H9 (cell line): Measurements from ENCODE around the gene GBP1. TPM values are rescaled to one million over a fixed set of nuclear protein-coding genes. Genes with fewer than 3 reads are reported as not detected.
"Not testable (repeated sequence)": the region's sequence is repeated elsewhere in the genome, so short reads cannot be mapped to it uniquely, and the experiment has no call there.

Experiments used
- DNase-seq: peaks from one replicate; pipeline ENCODE4 v3.0.0-alpha.2; 2017
- H2AFZ ChIP-seq: one replicate; pipeline ENCODE4 v1.6.1; 2013; ENCODE audit warnings: mild to moderate bottlenecking, low read length, control low read depth, moderate library complexity
- H2AK5ac ChIP-seq: 2 replicates; pipeline ENCODE4 v1.6.1; 2013; ENCODE audit warnings: low read length, control low read depth, mixed read lengths; ENCODE audit not compliant: insufficient read length
- H2BK120ac ChIP-seq: one replicate; pipeline ENCODE4 v1.6.1; 2013; ENCODE audit warnings: low read depth, mild to moderate bottlenecking, low read length, control low read depth, inconsistent platforms; ENCODE audit not compliant: poor library complexity, severe bottlenecking
- H2BK12ac ChIP-seq: 2 replicates; pipeline ENCODE4 v1.6.1; 2013; ENCODE audit warnings: low read length, control low read depth, mixed read lengths, low read depth; ENCODE audit not compliant: insufficient read length
- H2BK15ac ChIP-seq: 2 replicates; pipeline ENCODE4 v1.6.1; 2013; ENCODE audit warnings: low read depth, low read length, control low read depth
- H2BK20ac ChIP-seq: one replicate; pipeline ENCODE4 v1.6.1; 2013; ENCODE audit warnings: low read depth, mild to moderate bottlenecking, low read length, control low read depth, inconsistent platforms; ENCODE audit not compliant: poor library complexity, severe bottlenecking
- H2BK5ac ChIP-seq: 2 replicates; pipeline ENCODE4 v1.6.1; 2013; ENCODE audit warnings: low read length, control low read depth, mixed read lengths; ENCODE audit not compliant: insufficient read length
- H3K14ac ChIP-seq: 2 replicates; pipeline ENCODE4 v1.6.1; 2013; ENCODE audit warnings: low read length, control low read depth; ENCODE audit not compliant: insufficient read depth
- H3K18ac ChIP-seq: 2 replicates; pipeline ENCODE4 v1.6.1; 2013; ENCODE audit warnings: low read depth, mild to moderate bottlenecking, mixed read lengths, low read length, control low read depth; ENCODE audit not compliant: insufficient read length
- H3K23ac ChIP-seq: 2 replicates; pipeline ENCODE4 v1.6.1; 2013; ENCODE audit warnings: low read length, control low read depth, mixed read lengths, low read depth; ENCODE audit not compliant: insufficient read length
- H3K23me2 ChIP-seq: 2 replicates; pipeline ENCODE4 v1.6.1; 2013; ENCODE audit warnings: low read depth, mild to moderate bottlenecking, mixed read lengths, low read length, control low read depth; ENCODE audit not compliant: insufficient read length, poor library complexity, severe bottlenecking
- H3K27ac ChIP-seq: 2 replicates; pipeline ENCODE4 v1.5.1; 2013; ENCODE audit warnings: low read length, control low read depth, mixed read lengths, low read depth; ENCODE audit not compliant: insufficient read length
- H3K27me3 ChIP-seq: 2 replicates; pipeline ENCODE4 v1.6.1; 2013; ENCODE audit warnings: low read length, control low read depth, inconsistent platforms; ENCODE audit not compliant: insufficient read depth
- H3K4ac ChIP-seq: 2 replicates; pipeline ENCODE4 v1.6.1; 2013; ENCODE audit warnings: low read depth, mild to moderate bottlenecking, control low read depth, inconsistent platforms, low read length, moderate library complexity
- H3K4me1 ChIP-seq: 2 replicates; pipeline ENCODE4 v1.6.1; 2013; ENCODE audit warnings: low read length, control low read depth, inconsistent platforms; ENCODE audit not compliant: insufficient read depth
- H3K4me2 ChIP-seq: 2 replicates; pipeline ENCODE4 v1.6.1; 2013; ENCODE audit warnings: low read length, control low read depth, mixed read lengths; ENCODE audit not compliant: insufficient read length, insufficient read depth
- H3K56ac ChIP-seq: 2 replicates; pipeline ENCODE4 v1.6.1; 2013; ENCODE audit warnings: low read depth, mild to moderate bottlenecking, mixed read lengths, low read length, control low read depth; ENCODE audit not compliant: insufficient read length
- H3K79me1 ChIP-seq: 2 replicates; pipeline ENCODE4 v1.6.1; 2013; ENCODE audit warnings: low read depth, mild to moderate bottlenecking, moderate library complexity, low read length, control low read depth, inconsistent platforms; ENCODE audit not compliant: insufficient read depth, poor library complexity, severe bottlenecking
- H3K79me2 ChIP-seq: 2 replicates; pipeline ENCODE4 v1.6.1; 2013; ENCODE audit warnings: low read length, control low read depth, inconsistent platforms; ENCODE audit not compliant: insufficient read depth
- H3K9ac ChIP-seq: 2 replicates; pipeline ENCODE4 v1.6.1; 2013; ENCODE audit warnings: low read length, control low read depth, mixed read lengths; ENCODE audit not compliant: insufficient read length; ENCODE audit errors: extremely low read depth
- H3K9me3 ChIP-seq: one replicate; pipeline ENCODE4 v1.6.1; 2013; ENCODE audit warnings: low read depth, low read length, inconsistent platforms; ENCODE audit not compliant: control insufficient read depth
- H3T11ph ChIP-seq: one replicate; pipeline ENCODE4 v1.6.1; 2013; ENCODE audit warnings: mild to moderate bottlenecking, low read length, control low read depth, inconsistent platforms
- H4K20me1 ChIP-seq: one replicate; pipeline ENCODE4 v1.6.1; 2013; ENCODE audit not compliant: control insufficient read depth, insufficient read length, insufficient read depth
- H4K5ac ChIP-seq: 2 replicates; pipeline ENCODE4 v1.6.1; 2013; ENCODE audit warnings: low read depth, mild to moderate bottlenecking, mixed read lengths, low read length, control low read depth; ENCODE audit not compliant: insufficient read length
- H4K8ac ChIP-seq: replicated peaks from 2 replicates; pipeline ENCODE4 v1.6.1; 2013; ENCODE audit warnings: low read length, control low read depth, mixed read lengths, low read depth; ENCODE audit not compliant: insufficient read length
- H4K91ac ChIP-seq: 2 replicates; pipeline ENCODE4 v1.6.1; 2013; ENCODE audit warnings: low read depth, mild to moderate bottlenecking, moderate library complexity, mixed read lengths, low read length, control low read depth; ENCODE audit not compliant: insufficient read length
- H3K27ac Mint-ChIP-seq, 3 experiments: 2 replicates in 2 of 3; 3 replicates in 1 of 3; pipeline ENCODE4 v1.8.0; 2020 to 2021; ENCODE audit warnings: mixed read lengths in 3 of 3, mild to moderate bottlenecking in 1 of 3, moderate library complexity in 1 of 3
- H3K27me3 Mint-ChIP-seq: 2 replicates; pipeline ENCODE4 v1.8.0; 2021; ENCODE audit warnings: low read depth, mild to moderate bottlenecking, moderate library complexity, mixed read lengths
- H3K36me3 Mint-ChIP-seq, 3 experiments: 2 replicates in 2 of 3; 3 replicates in 1 of 3; pipeline ENCODE4 v1.8.0; 2020 to 2021; ENCODE audit warnings: low read depth in 3 of 3, mixed read lengths in 3 of 3; ENCODE audit not compliant: insufficient read depth in 1 of 3
- H3K4me1 Mint-ChIP-seq, 2 experiments: 2 replicates each; pipeline ENCODE4 v1.8.0; 2020; ENCODE audit warnings: mixed read lengths in 2 of 2
- H3K4me3 Mint-ChIP-seq, 2 experiments: 2 replicates in 1 of 2; 3 replicates in 1 of 2; pipeline ENCODE4 v1.8.0; 2020 to 2021; ENCODE audit warnings: mild to moderate bottlenecking in 2 of 2, mixed read lengths in 2 of 2, moderate library complexity in 1 of 2
- H3K9me3 Mint-ChIP-seq, 2 experiments: 2 replicates in 1 of 2; 3 replicates in 1 of 2; pipeline ENCODE4 v1.8.0; 2020; ENCODE audit warnings: mild to moderate bottlenecking in 2 of 2, mixed read lengths in 2 of 2, moderate library complexity in 1 of 2
- WGBS: extraction: QIAGEN DNeasy Blood & Tissue Kit; methylation state at CpG from one replicate; pipeline ENCODE4 v1.1.7; 2013; ENCODE audit warnings: missing lambda C conversion rate, low lambda C conversion rate, mixed read lengths; ENCODE audit not compliant: insufficient read length; ENCODE audit errors: extremely low coverage; 5-methylcytosine and 5-hydroxymethylcytosine counted together
- total RNA-seq: library from RNA; stranded (reverse); gene quantifications from 2 replicates; pipeline ENCODE4 v1.2.1, GENCODE V29; 2021
- TF ChIP-seq, protein P1 (sequence below): fragments of 200-600 bp; sonication (generic); conservative IDR thresholded peaks from 3 replicates; pipeline ENCODE4 v1.8.0; 2021; ENCODE audit warnings: antibody characterized with exemption, mild to moderate bottlenecking

The GBP1 gene
- total RNA-seq, 1 experiment from 2014 or later, result not detected

DNA sequence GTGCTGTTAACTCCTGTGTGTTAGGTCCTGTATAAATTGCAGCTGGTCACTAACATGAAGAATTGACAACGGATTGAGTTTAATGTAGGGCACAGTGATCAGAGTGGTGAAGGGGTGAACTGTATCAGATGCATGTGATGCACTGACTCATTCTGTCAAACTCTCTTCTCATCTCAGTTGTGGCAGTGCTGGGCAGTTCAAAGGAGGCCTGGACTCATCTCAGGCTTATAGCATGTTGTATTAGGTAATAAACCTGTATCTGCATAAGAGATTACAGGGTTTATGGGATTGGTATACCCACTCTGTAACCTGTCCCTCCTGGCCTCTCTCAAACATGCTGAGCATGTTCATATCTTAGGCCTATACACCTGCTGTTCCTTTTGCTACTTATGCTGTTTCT lies 29.9 kb downstream of the GBP1 start:
- H3K27me3 ChIP-seq, result no peaks in the 10 kb centered on the region
- Mint-ChIP-seq H3K27ac (no peak overlapping the region), H3K27me3 (no peaks in the 10 kb centered on the region), H3K9me3 (peaks cover 17 to 20% of the 10 kb centered on the region in 2 experiments), H3K36me3 (peaks cover 0 to 9% (median 3%) of the 10 kb centered on the region in 3 experiments; a peak in 2 of 7 replicates), H3K4me3 (no peak overlapping the region), H3K4me1 (no peaks in the 10 kb centered on the region)
- H3K4me1 ChIP-seq, result no peaks in the 10 kb centered on the region
- H3T11ph ChIP-seq, result no peak overlapping the region
- TF ChIP-seq, protein P1, sequence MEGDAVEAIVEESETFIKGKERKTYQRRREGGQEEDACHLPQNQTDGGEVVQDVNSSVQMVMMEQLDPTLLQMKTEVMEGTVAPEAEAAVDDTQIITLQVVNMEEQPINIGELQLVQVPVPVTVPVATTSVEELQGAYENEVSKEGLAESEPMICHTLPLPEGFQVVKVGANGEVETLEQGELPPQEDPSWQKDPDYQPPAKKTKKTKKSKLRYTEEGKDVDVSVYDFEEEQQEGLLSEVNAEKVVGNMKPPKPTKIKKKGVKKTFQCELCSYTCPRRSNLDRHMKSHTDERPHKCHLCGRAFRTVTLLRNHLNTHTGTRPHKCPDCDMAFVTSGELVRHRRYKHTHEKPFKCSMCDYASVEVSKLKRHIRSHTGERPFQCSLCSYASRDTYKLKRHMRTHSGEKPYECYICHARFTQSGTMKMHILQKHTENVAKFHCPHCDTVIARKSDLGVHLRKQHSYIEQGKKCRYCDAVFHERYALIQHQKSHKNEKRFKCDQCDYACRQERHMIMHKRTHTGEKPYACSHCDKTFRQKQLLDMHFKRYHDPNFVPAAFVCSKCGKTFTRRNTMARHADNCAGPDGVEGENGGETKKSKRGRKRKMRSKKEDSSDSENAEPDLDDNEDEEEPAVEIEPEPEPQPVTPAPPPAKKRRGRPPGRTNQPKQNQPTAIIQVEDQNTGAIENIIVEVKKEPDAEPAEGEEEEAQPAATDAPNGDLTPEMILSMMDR, result no peak
- no peak overlapping the region for H2BK5ac ChIP-seq
- H4K20me1 ChIP-seq, result no peaks in the 10 kb centered on the region
- no peak overlapping the region for H2AK5ac ChIP-seq
- H3K79me1 ChIP-seq, result no peaks in the 10 kb centered on the region
- H3K14ac ChIP-seq, result no peak overlapping the region
- no peaks in the 10 kb centered on the region for H3K23me2 ChIP-seq
- H3K4me2 ChIP-seq, result no peak overlapping the region
- no peak overlapping the region for H2AFZ ChIP-seq
- no peak overlapping the region for H4K8ac ChIP-seq
- H4K91ac ChIP-seq, result no peak overlapping the region
- no peak overlapping the region for H3K4ac ChIP-seq
- H2BK15ac ChIP-seq, result no peak overlapping the region
- no peaks in the 10 kb centered on the region for H3K9me3 ChIP-seq
- no peak for DNase-seq
- H3K18ac ChIP-seq, result no peak overlapping the region
- WGBS, result no CpG with 5 or more reads among the region's 1 CpG
- no peak overlapping the region for H2BK20ac ChIP-seq
- H3K56ac ChIP-seq, result no peak overlapping the region
- H3K9ac ChIP-seq, result no peak overlapping the region
- no peak overlapping the region for H4K5ac ChIP-seq
- H3K27ac ChIP-seq, result no peak overlapping the region
- H2BK12ac ChIP-seq, result no peak overlapping the region
- H3K23ac ChIP-seq, result no peak overlapping the region
- H2BK120ac ChIP-seq, result no peak overlapping the region
- H3K79me2 ChIP-seq, result no peaks in the 10 kb centered on the region

DNA sequence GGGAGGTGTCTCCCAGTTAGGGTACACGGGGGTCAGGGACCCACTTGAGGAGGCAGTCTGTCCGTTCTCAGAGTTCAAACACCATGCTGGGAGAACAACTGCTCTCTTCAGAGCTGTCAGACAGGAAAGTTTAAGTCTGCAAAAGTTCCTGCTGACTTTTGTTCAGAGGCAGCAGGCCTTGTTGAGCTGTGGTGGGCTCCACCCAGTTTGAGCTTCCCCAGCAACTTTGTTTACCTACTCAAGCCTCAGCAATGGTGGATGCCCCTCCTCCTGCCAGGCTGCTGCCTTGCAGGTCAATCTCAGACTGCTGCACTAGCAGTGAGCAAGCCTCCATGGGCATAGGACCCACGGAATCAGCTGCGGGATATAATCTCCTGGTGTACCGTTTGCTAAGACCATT lies 31.0 kb downstream of the GBP1 start:
- not testable (repeated sequence) for H3K79me2 ChIP-seq, H3K4me1 Mint-ChIP-seq, DNase-seq, H4K20me1 ChIP-seq, H4K8ac ChIP-seq, H3K14ac ChIP-seq, H3T11ph ChIP-seq, H3K9ac ChIP-seq, H3K4ac ChIP-seq, H3K4me1 ChIP-seq, H3K27me3 Mint-ChIP-seq, H3K9me3 ChIP-seq, H2BK20ac ChIP-seq, H2BK120ac ChIP-seq, H3K36me3 Mint-ChIP-seq, H3K27me3 ChIP-seq, H3K79me1 ChIP-seq, H2AFZ ChIP-seq, H3K4me2 ChIP-seq, H3K4me3 Mint-ChIP-seq, H2BK15ac ChIP-seq, H3K56ac ChIP-seq, H3K23me2 ChIP-seq, H4K5ac ChIP-seq, H2BK12ac ChIP-seq, H2AK5ac ChIP-seq, H2BK5ac ChIP-seq, H3K27ac ChIP-seq, H3K23ac ChIP-seq, H3K27ac Mint-ChIP-seq, H3K18ac ChIP-seq, H4K91ac ChIP-seq
- no CpG with 5 or more reads among the region's 5 CpGs for WGBS
- peaks cover 17 to 21% of the 10 kb centered on the region in 2 experiments for H3K9me3 Mint-ChIP-seq
